NCI-H446 treated with DMSO at 0.1 percent for 48 hours (cell line): Measurements from ENCODE around the gene STXBP1.
"Not testable (repeated sequence)": the region's sequence is repeated elsewhere in the genome, so short reads cannot be mapped to it uniquely, and the experiment has no call there.

Experiments
- DNase-seq: peaks from one replicate; lab custom pipeline; 2025; lab: John Stamatoyannopoulos, UW

Gene STXBP1

GRCh38 chr9:127611899-127612790, at the start of gene STXBP1:
TSS of gene STXBP1 (plus strand) at chr9:127612277. CDS start at chr9:127612404, 127 bp downstream.
- peak; percentile 35 for DNase-seq

DNA sequence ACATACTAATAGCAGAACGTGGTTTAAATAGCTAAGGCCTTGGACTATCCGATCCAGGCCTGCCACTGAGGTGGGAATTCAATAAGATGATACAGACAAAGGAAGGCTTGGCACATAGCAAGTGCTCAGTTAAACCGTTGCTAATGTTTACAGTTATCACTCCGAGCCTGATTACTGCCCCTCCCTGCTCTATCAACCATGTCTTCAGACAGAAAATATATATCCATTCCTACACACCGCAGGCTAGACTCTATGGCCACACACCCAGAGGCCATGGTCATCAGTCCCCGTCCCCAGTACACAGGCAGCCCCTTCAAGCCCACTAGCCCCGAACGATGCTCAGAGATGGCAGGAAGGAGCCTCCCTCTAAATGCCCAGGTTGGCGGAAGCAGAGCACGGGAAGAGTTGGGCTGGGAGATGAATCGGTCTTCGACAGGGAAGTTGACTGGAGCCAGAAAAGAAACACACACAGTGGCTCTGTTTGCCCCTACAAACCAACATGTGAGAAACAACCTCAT, 49.7 kb upstream of the STXBP1 start:
- DNase-seq: no peak

GRCh38 chr9:127562841-127563401, 49.2 kb upstream of the STXBP1 start:
- no peak for DNase-seq

DNA sequence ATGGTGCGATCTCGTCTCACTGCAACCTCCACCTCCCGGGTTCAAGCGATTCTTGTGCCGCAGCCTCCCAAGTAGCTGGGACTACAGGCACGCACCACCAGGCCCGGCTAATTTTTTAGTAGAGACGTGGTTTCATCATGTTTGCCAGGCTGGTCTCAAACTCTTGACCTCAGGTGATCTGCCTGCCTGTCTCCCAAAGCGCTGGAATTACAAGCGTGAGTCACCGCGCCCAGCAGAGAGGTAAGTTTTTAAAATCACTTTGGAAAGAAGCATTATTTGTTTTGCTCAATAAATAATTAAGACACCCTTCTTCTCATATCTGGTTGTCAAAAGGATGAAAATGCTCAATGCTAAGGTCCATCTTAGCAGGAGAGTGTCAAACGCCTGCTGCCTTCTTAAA, 48.5 kb upstream of the STXBP1 start:
- DNase-seq: no peak

DNA sequence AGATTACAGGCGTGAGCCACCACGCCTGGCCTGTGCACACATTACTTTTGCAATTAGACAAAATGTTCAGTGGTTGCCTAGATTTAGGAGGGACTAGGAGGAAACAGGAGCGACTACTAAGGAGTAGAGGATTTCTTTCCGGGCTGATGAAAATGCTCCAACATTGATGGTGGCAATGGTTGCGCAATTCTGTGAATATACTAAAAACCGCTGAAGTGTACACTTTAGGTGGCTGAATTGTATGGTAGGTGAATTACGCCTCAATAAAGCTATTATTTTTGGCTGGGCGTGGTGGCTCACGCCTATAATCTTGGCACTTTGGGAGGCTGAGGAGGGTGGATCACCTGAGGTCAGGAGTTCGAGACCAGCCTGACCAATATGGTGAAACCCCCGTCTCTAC, 46.8 kb upstream of the STXBP1 start:
- no peak for DNase-seq

- DNase-seq: no peak
Observed at GRCh38 chr9:127566351-127567001, 45.6 kb upstream of the STXBP1 start.

DNA sequence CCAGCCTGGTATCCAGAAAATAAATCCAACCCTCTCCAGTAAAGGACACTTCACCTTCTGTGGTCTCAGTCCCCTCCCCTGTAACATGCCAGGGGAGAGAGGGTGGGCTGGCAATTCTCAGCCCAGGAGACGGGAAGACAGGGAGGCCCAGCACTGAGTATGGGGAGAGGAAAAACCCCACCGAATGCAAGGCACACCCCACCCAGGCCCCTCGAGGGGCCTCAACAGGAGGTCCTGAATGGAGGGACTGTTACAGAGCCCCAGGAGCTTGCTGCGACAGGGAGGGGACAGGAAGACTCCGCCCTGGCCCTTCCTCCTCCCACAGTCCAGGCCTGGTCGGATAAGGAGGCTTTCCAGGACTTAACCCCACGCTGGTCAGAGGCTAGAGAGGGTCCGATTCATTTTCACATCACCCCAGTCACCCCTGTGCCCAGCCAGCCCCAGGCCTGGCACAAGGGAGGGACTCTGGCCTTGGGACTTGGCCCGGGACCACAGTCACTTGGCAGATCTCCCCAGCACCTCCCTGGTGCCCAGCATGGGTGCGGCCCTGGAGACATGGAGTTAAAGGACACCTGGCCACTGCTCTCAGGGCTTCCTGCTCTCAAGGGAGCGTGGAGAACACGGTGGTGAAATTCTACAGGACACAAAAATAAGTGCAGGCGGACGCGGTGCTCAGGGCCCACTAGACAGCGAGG, 44.9 kb upstream of the STXBP1 start:
- DNase-seq: no peak

DNA sequence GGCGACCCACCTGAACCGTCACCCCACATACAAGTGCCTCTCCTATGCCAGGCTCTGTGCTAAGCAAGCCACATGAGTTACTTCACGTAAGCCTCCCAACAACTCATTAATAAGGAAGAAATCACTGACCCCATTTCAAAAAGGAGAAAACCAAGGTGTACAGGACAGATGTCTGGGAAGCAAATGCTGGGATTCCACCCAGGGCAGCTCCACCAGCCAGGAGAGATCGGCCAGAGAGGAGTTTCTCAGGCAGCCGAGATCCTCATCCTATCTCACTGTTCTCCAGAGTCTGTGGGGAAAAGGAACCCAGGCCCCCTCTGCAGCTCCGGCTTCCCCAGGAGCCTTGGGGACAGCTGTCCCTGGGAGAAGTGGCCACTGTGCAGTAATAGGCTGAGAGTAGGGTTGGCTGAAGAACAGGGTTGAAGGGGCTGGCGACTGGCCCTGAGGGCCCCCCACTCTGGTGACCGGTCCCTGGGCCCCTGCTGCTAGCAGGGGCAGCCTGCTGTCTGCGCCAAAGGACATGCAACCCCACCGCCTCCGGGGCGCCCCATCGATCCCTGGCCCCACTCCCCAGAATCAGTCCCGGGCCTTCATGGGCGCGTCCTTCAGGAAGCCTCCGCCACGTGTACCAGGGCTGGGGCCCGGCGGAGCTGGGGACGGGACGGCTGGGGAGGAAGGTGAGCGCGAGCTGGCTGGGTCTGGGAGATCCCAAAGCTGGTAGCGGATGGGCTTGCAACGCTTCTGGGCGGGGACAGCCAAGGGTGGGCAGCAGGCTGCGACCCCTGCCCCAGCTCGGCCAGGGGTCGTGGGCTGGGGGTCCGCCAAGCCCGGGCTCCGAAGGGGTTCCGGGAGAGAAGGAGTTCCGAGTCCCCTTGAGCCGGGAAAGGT, 44.1 kb upstream of the STXBP1 start:
- no peak for DNase-seq

GRCh38 chr9:127568618-127568970, 43.5 kb upstream of the STXBP1 start:
- DNase-seq: no peak

- DNase-seq: peak; percentile 21
Observed at GRCh38 chr9:127568971-127569885, 42.8 kb upstream of the STXBP1 start.

GRCh38 chr9:127569886-127570401, 42.1 kb upstream of the STXBP1 start:
- DNase-seq: no peak

DNA sequence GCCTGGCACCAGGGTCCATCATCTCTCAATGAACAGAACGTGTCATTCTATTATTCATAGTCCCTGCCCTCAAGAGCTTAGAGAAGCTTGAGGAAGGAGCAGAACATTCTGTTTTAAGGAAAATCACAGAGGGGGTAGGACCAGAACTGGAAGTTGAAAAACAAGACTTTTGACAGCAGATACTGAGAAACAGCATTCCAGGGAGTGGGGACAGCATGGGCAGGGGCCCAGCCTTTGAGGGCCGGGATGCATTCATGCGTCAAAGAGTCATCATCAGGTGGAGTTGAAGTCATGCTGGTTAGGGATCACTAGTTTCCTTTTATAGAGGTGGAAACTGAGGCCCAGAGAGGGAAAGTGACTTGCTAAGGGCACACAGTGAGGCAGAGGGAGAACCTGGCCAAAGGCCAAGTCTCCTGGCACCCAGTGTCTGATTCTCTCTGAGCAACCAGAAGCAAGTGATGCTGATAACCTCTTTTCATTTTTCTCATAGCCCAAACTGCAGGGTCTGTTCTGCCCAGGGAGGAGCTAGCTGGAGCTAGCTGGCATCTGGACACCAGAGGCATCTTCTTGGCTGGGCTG, 41.5 kb upstream of the STXBP1 start:
- DNase-seq: no peak

DNA sequence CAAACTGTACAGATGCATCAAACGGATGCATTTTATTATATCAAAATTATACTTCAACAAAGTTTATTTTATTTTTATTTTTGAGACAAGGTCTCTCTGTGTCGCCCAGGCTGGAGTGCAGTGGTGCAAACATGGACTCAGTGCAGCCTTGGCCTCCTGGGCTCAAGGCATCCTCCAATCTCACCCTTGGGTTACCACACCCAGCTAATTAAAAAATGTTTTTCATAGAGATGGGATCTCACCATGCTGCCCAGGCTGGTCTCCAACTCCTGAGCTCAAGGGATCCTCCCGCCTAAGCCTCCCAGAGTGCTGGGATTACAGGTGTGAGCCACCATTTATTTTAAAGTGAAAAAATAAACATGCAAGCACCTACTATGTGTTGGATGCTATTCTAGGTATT, 40.1 kb upstream of the STXBP1 start:
- DNase-seq: no peak

DNA sequence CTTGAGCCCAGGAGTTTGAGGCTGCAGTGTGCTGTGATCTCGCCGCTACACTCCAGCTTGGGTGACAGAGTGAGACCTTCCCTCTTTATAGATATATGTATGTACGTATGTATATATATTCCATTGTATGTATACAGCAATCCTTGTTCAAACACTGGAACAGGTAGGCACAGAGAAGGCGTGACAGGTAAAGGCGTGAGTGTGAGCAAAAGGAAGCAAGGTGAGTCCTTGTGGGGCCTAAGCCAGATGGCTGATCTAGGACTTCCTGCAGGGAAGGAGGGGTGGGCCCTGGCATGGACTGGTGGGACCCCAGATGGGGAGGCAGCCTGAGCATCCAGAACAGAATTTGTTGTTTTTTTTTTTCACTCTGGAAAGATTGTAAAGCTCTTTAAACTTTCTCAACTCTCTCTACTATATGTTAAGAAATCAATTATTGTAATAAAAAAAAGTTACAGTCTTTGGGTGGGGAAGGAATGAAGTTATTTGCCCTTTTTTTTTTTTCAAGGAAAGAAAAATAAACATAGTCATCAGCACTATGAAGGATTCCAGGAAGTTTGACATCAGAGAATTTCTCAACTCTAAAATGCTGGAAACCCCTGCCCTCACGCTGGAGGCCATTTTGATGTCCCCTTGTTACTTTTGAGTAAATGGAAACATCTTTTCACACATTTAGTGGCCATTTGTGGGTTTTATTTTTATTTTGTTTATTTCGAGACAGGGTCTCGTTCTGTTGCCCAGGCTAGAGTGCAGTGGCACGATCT, 38.9 kb upstream of the STXBP1 start:
- DNase-seq: no peak

DNA sequence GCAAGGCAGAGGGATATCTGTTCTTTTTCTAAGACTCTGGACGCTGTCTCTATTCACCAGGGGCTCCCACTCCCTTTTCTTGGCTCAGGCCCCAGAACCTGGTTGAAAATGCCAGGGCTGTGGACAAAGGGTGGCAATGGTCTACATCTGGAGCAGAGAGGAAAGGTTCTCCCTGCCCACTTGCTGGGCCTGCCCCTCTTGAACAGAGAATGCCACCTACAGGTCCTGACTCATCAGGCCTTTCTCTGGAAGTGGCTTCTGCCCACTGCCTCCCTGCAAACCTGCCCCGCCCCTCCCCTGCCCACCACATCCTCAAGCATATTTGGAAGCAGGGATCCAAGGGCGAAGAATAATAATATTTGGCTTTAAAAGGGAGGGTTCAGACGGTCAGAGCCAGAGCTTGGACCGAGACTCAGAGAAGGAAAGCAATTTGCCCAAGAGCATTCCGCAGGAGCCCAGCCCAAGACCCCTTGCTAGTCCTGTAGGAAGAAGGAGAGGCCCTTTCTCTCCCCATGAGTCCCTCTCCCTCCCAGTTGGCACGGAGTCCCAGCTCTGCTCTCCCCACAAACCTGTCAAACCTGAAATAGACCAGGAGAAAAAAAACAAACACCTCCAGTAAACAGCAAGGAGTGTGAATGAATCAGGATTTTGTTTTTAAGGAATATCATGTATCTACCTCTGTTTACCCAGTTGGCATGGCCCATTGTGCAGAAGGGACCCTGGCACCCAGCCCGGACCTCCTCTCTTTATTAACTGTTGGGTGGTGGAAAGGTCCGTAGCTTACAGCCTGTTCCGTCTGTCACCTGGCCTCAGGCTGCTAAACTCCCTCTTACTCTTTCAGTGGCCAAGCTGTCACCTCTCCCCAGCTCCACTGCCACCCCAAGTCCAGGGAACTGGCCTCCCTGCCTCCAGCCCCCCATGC, 37.7 kb upstream of the STXBP1 start:
- DNase-seq: peak; percentile 42

DNA sequence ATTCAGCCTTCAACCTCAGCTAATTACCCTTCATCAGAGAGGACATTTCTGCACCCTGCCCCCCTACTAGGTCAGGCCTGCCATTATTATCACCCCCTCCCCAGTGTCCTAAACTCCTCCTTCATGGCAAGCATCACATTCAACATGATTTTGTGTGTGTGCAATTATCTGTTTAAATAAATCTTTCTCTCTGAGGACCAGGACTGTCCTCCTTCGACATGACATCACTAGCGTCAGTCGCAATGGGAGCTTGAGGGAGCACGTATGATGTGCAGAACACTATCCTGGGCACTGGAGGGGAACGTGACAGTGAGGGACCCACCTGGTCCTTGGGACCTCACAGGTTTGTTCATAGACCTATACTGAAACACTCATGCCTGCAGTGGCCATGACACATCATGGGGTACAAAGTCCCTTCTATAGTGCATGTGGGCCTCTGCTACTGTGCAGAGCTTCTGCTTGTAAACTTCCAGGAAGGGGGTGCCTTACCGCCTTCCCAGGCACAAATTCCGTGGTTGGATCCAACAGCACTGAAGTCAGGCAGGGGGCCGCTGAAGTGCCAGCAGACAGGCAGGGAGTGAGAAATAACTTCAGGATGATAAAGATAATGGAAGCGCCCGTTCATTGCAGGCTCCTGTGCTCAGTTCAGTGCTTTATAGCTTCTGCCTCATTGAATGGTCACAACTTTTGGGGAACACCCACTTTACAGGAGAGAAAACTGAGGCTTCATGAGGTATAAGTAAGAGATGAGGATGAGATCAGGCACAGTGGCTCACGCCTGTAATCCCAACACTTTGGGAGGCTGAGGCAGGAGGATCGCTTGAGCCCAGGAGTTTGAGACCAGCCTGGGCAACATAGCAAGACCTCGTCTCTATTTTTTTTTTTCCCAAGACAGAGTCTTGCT, 36.0 kb upstream of the STXBP1 start:
- DNase-seq: no peak

DNA sequence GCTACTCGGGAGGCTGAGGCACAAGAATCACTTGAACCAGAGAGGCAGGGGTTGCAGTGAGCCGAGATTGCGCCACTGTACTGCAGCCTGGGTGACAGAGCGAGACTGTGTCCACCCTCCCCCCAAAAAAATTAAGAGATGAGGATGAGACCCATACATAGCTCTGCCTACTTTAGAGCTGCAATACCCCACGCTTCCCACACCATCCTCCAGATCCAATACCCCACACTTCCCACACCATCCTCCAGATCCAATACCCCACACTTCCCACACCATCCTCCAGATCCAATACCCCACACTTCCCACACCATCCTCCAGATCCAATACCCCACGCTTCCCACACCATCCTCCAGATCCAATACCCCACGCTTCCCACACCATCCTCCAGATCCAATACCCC, 34.9 kb upstream of the STXBP1 start:
- not testable (repeated sequence) for DNase-seq
